Gastroesophageal sphincter (tissue), 3 donors: ENCODE results near the gene NNAT.

ENCODE experiments used
- EP300 ChIP-seq: sonication (generic); formaldehyde crosslinking; IDR thresholded peaks from one replicate; pipeline ENCODE4 v1.6.1; 2017; ENCODE audit warnings: antibody characterized with exemption, mild to moderate bottlenecking
- POLR2A ChIP-seq, 2 donors: fragments of 450-650 bp; IDR thresholded peaks; one replicate each; pipeline ENCODE4 v1.6.1; 2017; ENCODE audit warnings: antibody characterized with exemption in 2 of 2, mild to moderate bottlenecking in 2 of 2, moderate library complexity in 1 of 2
- POLR2AphosphoS5 ChIP-seq: sonication (generic); formaldehyde crosslinking; IDR thresholded peaks from one replicate; pipeline ENCODE4 v1.6.1; 2017; ENCODE audit warnings: antibody characterized with exemption
- TF ChIP-seq, protein P1 (sequence below), 4 experiments: fragments of 200-600 bp in 2 of 4; fragments of 450-650 bp in 2 of 4; sonication (generic) in 1 of 4; IDR thresholded peaks; one replicate each; pipeline ENCODE4 v1.5.1; 2017 to 2019; ENCODE audit warnings: antibody characterized with exemption in 4 of 4, mild to moderate bottlenecking in 2 of 4, moderate library complexity in 2 of 4

DNA sequence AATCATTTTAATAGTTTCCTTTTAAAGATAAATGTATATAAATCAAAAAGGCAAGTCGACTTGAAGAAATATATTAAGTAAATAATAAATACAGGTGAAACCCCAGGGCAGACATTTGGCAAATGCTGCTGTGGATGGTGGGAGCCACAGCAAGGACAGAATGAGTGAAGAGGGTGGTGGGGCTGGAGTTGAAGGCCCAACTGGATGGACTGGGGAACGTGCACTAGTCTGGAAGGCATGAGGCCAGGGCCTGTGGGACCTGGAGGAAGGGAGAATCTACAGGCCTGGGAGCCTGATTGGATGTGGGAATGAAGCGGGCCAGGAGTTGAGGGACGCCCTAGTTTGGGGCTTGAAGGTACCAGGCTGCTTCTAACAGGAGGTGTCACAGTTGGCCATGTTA lies 37.3 kb downstream of the NNAT start:
- TF ChIP-seq, protein P1, sequence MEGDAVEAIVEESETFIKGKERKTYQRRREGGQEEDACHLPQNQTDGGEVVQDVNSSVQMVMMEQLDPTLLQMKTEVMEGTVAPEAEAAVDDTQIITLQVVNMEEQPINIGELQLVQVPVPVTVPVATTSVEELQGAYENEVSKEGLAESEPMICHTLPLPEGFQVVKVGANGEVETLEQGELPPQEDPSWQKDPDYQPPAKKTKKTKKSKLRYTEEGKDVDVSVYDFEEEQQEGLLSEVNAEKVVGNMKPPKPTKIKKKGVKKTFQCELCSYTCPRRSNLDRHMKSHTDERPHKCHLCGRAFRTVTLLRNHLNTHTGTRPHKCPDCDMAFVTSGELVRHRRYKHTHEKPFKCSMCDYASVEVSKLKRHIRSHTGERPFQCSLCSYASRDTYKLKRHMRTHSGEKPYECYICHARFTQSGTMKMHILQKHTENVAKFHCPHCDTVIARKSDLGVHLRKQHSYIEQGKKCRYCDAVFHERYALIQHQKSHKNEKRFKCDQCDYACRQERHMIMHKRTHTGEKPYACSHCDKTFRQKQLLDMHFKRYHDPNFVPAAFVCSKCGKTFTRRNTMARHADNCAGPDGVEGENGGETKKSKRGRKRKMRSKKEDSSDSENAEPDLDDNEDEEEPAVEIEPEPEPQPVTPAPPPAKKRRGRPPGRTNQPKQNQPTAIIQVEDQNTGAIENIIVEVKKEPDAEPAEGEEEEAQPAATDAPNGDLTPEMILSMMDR (IDR thresholded peaks at IDR 0.05) = no peak
- TF ChIP-seq POLR2A (IDR thresholded peaks at IDR 0.05) (no peak), POLR2AphosphoS5 (no peak), EP300 (no peak)
